Measurements from ENCODE around the gene UBE3D. TPM values are rescaled to one million over a fixed set of nuclear protein-coding genes. Genes with fewer than 3 reads are reported as not detected.

The UBE3D gene
- total RNA-seq, 1 experiment from 2014 or later, result 10.7 TPM

DNA sequence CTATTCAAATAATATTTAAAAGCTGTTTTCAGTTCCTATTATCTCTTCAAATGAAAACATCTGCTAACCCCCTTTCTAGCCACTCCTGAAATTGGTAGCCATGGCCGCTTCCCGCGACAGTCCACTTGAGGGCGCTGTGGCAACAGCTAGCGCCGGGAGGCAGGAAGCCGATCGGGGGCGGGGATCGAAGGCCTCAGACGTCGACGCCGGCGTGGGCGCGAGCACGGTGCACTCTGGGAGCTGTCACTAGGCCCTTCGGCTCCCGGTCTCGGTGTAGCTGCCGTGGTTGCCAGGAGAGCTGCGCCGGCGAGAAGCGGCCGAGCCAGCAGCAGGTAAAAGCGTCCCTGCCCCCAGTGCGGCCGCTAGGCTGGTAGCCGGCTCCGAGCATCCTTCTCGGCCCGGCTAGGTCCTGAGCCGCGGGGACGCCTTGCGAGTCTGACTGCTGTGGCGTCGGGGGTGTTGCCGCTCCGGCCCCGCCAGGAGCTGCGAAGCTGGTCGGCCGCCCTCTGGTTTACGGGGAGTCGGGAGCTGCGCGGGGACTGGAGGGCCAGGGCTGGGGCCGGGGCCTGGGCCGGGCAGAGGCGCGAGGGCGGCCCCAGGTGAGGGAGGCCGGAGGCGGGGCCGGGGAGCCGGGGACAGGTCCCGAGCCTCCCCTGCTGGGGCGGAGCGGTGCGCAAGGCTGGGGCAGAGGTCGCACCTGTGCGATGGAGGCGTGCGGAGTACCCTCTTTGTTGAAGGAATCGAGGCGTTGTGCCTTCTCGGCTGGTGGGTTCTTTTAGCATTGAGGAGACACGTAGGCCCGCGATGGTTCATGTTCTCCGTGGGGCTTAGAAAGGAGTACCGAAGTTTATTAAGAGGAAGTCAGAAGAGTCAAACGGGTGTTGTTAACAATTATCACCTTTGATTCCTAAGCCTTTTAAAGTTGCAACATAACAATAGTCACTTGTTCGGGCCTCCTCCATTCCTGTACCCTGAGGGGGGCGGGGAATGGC is 2.1 kb upstream of the UBE3D start, which contains the start of gene DOP1A:
Gene DOP1A, plus strand, starts transcription at position 224 of the 992 bp plus-strand sequence. CDS start 29,307 bp downstream, outside the sequence.
- Histone ChIP-seq H3K9ac (ENCODE audit: extremely low read depth, insufficient read length, low read length) (peak within 1 kb of the TSS; percentile 88), H3K14ac (ENCODE audit: insufficient read depth, low read length) (peak within 1 kb of the TSS; percentile 86), H2BK12ac (ENCODE audit: insufficient read length, low read depth, low read length) (no peak within 1 kb of the TSS), H3K79me1 (ENCODE audit: insufficient read depth, low read depth, low read length, poor library complexity, severe bottlenecking) (no peaks in the 10 kb centered on the region), H3K23ac (ENCODE audit: insufficient read length, low read depth, low read length) (no peak within 1 kb of the TSS), H4K5ac (ENCODE audit: insufficient read length, low read depth, low read length) (no peak within 1 kb of the TSS), H2BK20ac (ENCODE audit: low read depth, low read length, poor library complexity, severe bottlenecking) (no peak within 1 kb of the TSS), H3K18ac (ENCODE audit: insufficient read length, low read depth, low read length) (peak within 1 kb of the TSS; percentile 74), H2BK5ac (ENCODE audit: insufficient read length, low read length) (no peak within 1 kb of the TSS), H3K27ac (ENCODE audit: insufficient read length, low read depth, low read length) (peak within 1 kb of the TSS; percentile 55), H3K23me2 (ENCODE audit: insufficient read length, low read depth, low read length, poor library complexity, severe bottlenecking) (peaks cover 5% of the 10 kb centered on the region), H3K27me3 (ENCODE audit: insufficient read depth, low read length) (no peaks in the 10 kb centered on the region), H4K91ac (ENCODE audit: insufficient read length, low read depth, low read length) (no peak within 1 kb of the TSS), H3K79me2 (ENCODE audit: insufficient read depth, low read length) (peaks cover 3% of the 10 kb centered on the region; the same call in 1 of the 2 replicates), H3K4me1 (ENCODE audit: insufficient read depth, low read length) (no peaks in the 10 kb centered on the region), H2AK5ac (ENCODE audit: insufficient read length, low read length) (no peak within 1 kb of the TSS), H2BK120ac (ENCODE audit: low read depth, low read length, poor library complexity, severe bottlenecking) (no peak within 1 kb of the TSS), H3K9me3 (ENCODE audit: control insufficient read depth, low read depth, low read length) (no peaks in the 10 kb centered on the region), H2AFZ (ENCODE audit: low read length) (peak within 1 kb of the TSS; percentile 71), H4K20me1 (ENCODE audit: control insufficient read depth, insufficient read depth, insufficient read length) (no peaks in the 10 kb centered on the region), H3K56ac (ENCODE audit: insufficient read length, low read depth, low read length) (no peak within 1 kb of the TSS), H3T11ph (ENCODE audit: low read length) (no peak within 1 kb of the TSS), H2BK15ac (ENCODE audit: low read depth, low read length) (no peak within 1 kb of the TSS), H3K4me2 (ENCODE audit: insufficient read depth, insufficient read length, low read length) (peak within 1 kb of the TSS; percentile 75), H4K8ac (replicated peaks; ENCODE audit: insufficient read length, low read depth, low read length) (no peak within 1 kb of the TSS), H3K4ac (ENCODE audit: low read depth, low read length) (no peak within 1 kb of the TSS)
- WGBS (ENCODE audit: extremely low coverage, insufficient read length, low lambda C conversion rate), result no CpG with 5 or more reads among the region's 78 CpGs
- TF ChIP-seq, protein P1, sequence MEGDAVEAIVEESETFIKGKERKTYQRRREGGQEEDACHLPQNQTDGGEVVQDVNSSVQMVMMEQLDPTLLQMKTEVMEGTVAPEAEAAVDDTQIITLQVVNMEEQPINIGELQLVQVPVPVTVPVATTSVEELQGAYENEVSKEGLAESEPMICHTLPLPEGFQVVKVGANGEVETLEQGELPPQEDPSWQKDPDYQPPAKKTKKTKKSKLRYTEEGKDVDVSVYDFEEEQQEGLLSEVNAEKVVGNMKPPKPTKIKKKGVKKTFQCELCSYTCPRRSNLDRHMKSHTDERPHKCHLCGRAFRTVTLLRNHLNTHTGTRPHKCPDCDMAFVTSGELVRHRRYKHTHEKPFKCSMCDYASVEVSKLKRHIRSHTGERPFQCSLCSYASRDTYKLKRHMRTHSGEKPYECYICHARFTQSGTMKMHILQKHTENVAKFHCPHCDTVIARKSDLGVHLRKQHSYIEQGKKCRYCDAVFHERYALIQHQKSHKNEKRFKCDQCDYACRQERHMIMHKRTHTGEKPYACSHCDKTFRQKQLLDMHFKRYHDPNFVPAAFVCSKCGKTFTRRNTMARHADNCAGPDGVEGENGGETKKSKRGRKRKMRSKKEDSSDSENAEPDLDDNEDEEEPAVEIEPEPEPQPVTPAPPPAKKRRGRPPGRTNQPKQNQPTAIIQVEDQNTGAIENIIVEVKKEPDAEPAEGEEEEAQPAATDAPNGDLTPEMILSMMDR (conservative IDR thresholded peaks at IDR 0.05), result peak; percentile 98
- DNase-seq, result peak; percentile 95
- peak within 1 kb of the TSS; percentile 84 to 92 for H3K4me3 Mint-ChIP-seq
- H3K36me3 Mint-ChIP-seq (ENCODE audit: insufficient read depth in 1 of 3, low read depth in 3 of 3), result peaks cover 0 to 3% (median 0%) of the 10 kb centered on the region in 3 experiments; a peak in 3 of 7 replicates
- peaks cover 53 to 54% of the 10 kb centered on the region in 2 experiments for H3K4me1 Mint-ChIP-seq
- no peaks in the 10 kb centered on the region for H3K9me3 Mint-ChIP-seq
- no peaks in the 10 kb centered on the region for H3K27me3 Mint-ChIP-seq (ENCODE audit: low read depth)
- H3K27ac Mint-ChIP-seq, result peak within 1 kb of the TSS; percentile 98 to 99 (median 99)

All from H9 (cell line).